Measurements from ENCODE around the gene DHX9. TPM values are rescaled to one million over a fixed set of nuclear protein-coding genes. Genes with fewer than 3 reads are reported as not detected.

The DHX9 gene
- total RNA-seq, 1 donor from 2014 or later, result 117 TPM

DNA sequence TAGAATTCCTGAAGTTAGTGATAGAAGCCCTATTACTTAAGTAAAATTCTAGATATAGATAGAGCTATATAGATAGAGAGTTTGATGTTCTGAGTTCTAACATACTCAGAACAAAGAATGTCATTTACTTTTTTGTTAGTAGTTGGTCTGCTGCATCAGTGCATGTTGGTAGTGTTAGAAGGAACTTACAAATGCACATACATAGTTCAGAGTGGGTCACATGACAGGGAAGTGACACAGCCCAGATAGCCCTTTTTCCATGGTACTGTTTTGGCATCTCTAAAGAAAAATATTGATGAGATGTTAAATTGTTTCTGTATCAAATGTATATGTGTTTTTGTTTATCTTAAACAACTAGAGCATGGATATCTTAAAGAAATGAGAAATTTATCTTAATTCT lies 45.7 kb downstream of the DHX9 start:
- no peaks in the 10 kb centered on the region for H3K27me3 Mint-ChIP-seq (ENCODE audit: low read depth)
- no peak overlapping the region for H3K4me3 Mint-ChIP-seq (ENCODE audit: unreplicated experiment)
- H3K4me1 Mint-ChIP-seq (ENCODE audit: low read depth), result no peaks in the 10 kb centered on the region
- no peak overlapping the region for H3K27ac Mint-ChIP-seq (ENCODE audit: unreplicated experiment)
- DNase-seq (ENCODE audit: low spot score), result no peak
- TF ChIP-seq, protein P1, sequence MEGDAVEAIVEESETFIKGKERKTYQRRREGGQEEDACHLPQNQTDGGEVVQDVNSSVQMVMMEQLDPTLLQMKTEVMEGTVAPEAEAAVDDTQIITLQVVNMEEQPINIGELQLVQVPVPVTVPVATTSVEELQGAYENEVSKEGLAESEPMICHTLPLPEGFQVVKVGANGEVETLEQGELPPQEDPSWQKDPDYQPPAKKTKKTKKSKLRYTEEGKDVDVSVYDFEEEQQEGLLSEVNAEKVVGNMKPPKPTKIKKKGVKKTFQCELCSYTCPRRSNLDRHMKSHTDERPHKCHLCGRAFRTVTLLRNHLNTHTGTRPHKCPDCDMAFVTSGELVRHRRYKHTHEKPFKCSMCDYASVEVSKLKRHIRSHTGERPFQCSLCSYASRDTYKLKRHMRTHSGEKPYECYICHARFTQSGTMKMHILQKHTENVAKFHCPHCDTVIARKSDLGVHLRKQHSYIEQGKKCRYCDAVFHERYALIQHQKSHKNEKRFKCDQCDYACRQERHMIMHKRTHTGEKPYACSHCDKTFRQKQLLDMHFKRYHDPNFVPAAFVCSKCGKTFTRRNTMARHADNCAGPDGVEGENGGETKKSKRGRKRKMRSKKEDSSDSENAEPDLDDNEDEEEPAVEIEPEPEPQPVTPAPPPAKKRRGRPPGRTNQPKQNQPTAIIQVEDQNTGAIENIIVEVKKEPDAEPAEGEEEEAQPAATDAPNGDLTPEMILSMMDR (IDR thresholded peaks at IDR 0.05), result no peak
- no peaks in the 10 kb centered on the region for H3K9me3 Mint-ChIP-seq (ENCODE audit: low read depth)
- H3K36me3 Mint-ChIP-seq (ENCODE audit: low read depth), result peaks cover 67% of the 10 kb centered on the region

DNA sequence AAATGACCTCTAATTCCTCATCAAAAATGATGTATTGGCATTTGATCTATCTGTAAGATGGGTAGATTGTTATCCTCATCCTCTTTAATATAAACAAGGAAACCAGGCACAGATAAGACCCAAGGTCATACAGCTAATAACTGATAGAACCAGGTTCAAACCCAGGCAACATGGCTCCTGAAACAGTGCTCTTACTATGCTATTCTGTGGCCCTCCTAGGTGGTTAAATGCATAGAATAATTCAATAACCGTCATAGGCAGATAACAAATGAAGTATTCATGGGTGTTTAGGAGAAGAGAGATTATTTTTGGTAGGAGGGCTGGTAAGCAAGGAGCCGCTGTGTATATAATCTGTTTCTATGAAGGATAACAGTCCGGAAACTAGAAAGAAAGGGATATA lies 46.4 kb downstream of the DHX9 start:
- no peaks in the 10 kb centered on the region for H3K9me3 Mint-ChIP-seq (ENCODE audit: low read depth)
- peaks cover 62% of the 10 kb centered on the region for H3K36me3 Mint-ChIP-seq (ENCODE audit: low read depth)
- TF ChIP-seq, protein P1 (IDR thresholded peaks at IDR 0.05), result no peak
- H3K4me3 Mint-ChIP-seq (ENCODE audit: unreplicated experiment), result no peak overlapping the region
- no peak overlapping the region for H3K27ac Mint-ChIP-seq (ENCODE audit: unreplicated experiment)
- H3K27me3 Mint-ChIP-seq (ENCODE audit: low read depth), result no peaks in the 10 kb centered on the region
- no peaks in the 10 kb centered on the region for H3K4me1 Mint-ChIP-seq (ENCODE audit: low read depth)
- no peak for DNase-seq (ENCODE audit: low spot score)

DNA sequence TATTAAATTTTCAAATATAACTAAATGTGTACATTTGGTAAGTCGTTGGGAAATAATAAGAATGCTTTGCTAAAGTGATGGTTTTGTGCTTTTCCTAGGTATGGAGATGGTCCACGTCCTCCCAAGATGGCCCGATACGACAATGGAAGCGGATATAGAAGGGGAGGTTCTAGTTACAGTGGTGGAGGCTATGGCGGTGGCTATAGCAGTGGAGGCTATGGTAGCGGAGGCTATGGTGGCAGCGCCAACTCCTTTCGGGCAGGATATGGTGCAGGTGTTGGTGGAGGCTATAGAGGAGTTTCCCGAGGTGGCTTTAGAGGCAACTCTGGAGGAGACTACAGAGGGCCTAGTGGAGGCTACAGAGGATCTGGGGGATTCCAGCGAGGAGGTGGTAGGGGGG lies 47.8 kb downstream of the DHX9 start:
- TF ChIP-seq, protein P1 (IDR thresholded peaks at IDR 0.05), result no peak
- no peaks in the 10 kb centered on the region for H3K27me3 Mint-ChIP-seq (ENCODE audit: low read depth)
- H3K36me3 Mint-ChIP-seq (ENCODE audit: low read depth), result peaks cover 48% of the 10 kb centered on the region
- H3K4me1 Mint-ChIP-seq (ENCODE audit: low read depth), result no peaks in the 10 kb centered on the region
- H3K9me3 Mint-ChIP-seq (ENCODE audit: low read depth), result no peaks in the 10 kb centered on the region
- no peak overlapping the region for H3K4me3 Mint-ChIP-seq (ENCODE audit: unreplicated experiment)
- DNase-seq (ENCODE audit: low spot score), result no peak
- no peak overlapping the region for H3K27ac Mint-ChIP-seq (ENCODE audit: unreplicated experiment)

DNA sequence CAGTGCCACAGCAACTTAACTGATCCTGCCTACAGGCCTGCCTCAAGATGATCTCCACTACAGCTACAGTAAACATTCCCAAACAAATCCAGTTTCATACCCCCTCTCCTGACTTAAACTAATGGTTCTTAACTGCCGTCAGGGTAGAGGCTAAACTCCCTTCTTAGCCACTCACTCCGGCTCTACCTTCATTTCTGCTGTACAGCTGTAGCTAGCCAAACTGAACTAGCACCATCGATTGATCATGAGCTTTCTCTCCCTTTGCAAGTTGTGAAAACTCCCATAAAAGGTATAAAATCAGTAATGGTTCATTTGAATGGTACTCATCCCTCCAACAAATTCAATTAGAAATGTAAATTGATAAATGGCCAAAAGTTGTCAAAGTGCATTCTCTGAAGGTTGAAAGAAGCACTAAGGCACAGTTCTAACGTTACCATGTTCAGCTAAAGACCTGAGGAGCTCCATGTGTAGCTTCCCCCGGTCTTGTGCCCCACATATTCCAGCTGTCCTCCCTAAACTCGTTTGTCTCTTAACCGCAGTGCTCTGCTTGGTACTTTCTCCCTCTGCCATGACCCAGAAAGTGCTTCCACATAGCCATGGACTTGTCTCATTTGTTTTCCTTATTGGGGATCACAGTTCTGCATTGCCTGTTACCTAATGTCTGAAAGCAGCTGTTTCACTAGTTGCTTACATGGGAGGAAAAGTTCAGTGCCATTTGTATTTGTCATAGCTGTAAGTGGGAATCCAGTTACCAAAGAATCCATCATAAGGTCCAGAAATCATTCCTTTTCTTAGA lies 49.8 kb downstream of the DHX9 start:
- no peak overlapping the region for H3K27ac Mint-ChIP-seq (ENCODE audit: unreplicated experiment)
- peaks cover 5% of the 10 kb centered on the region for H3K9me3 Mint-ChIP-seq (ENCODE audit: low read depth)
- peaks cover 37% of the 10 kb centered on the region for H3K36me3 Mint-ChIP-seq (ENCODE audit: low read depth)
- DNase-seq (ENCODE audit: low spot score), result no peak
- no peak overlapping the region for H3K4me3 Mint-ChIP-seq (ENCODE audit: unreplicated experiment)
- H3K4me1 Mint-ChIP-seq (ENCODE audit: low read depth), result no peaks in the 10 kb centered on the region
- TF ChIP-seq, protein P1 (IDR thresholded peaks at IDR 0.05), result no peak
- H3K27me3 Mint-ChIP-seq (ENCODE audit: low read depth), result no peaks in the 10 kb centered on the region

DNA sequence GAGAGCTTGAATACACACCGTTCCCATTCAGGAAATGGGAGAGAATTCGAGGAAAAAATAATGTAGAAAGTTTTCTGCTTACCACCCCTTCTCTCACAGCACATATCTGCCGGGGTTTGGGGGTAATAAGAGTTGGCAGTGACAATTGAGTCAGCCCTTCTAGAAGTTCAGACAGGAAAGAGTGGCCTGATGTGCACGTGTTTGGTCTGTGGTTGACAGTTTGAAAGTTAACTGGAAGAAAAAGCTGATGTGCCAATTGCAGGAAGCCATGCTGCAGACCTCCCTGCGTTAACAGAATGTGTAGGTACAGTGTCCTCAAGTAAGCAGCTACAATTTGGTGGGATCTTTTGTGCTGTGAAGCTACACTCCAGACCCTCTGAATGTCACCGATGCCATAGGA lies 50.9 kb downstream of the DHX9 start:
- DNase-seq (ENCODE audit: low spot score), result no peak
- Mint-ChIP-seq H3K9me3 (ENCODE audit: low read depth) (peaks cover 15% of the 10 kb centered on the region), H3K27me3 (ENCODE audit: low read depth) (no peaks in the 10 kb centered on the region), H3K4me1 (ENCODE audit: low read depth) (no peaks in the 10 kb centered on the region), H3K4me3 (ENCODE audit: unreplicated experiment) (no peak overlapping the region), H3K36me3 (ENCODE audit: low read depth) (peaks cover 34% of the 10 kb centered on the region), H3K27ac (ENCODE audit: unreplicated experiment) (no peak overlapping the region)
- TF ChIP-seq, protein P1 (IDR thresholded peaks at IDR 0.05), result no peak
